GM18520 (cell line): ENCODE data around the gene UNC93B1.

ENCODE experiments used
- ATAC-seq: cut with Tn5 transposase; IDR thresholded peaks from one replicate; pipeline ENCODE4 v1.9.1; 2021; ENCODE audit not compliant: unreplicated experiment

The UNC93B1 gene

GRCh38 chr11:68040101-68040956, 36.4 kb upstream of the UNC93B1 start:
- ATAC-seq: no peak

GRCh38 chr11:68039526-68040086, 35.7 kb upstream of the UNC93B1 start:
- ATAC-seq: no peak

GRCh38 chr11:68038718-68039525, 35.0 kb upstream of the UNC93B1 start, which contains the start of gene TCIRG1:
Gene TCIRG1 (plus strand): TSS chr11:68039025. CDS start chr11:68041272, 2,247 bp downstream.
- ATAC-seq: no peak

GRCh38 chr11:68038226-68038717, 34.4 kb upstream of the UNC93B1 start:
- ATAC-seq: no peak

DNA sequence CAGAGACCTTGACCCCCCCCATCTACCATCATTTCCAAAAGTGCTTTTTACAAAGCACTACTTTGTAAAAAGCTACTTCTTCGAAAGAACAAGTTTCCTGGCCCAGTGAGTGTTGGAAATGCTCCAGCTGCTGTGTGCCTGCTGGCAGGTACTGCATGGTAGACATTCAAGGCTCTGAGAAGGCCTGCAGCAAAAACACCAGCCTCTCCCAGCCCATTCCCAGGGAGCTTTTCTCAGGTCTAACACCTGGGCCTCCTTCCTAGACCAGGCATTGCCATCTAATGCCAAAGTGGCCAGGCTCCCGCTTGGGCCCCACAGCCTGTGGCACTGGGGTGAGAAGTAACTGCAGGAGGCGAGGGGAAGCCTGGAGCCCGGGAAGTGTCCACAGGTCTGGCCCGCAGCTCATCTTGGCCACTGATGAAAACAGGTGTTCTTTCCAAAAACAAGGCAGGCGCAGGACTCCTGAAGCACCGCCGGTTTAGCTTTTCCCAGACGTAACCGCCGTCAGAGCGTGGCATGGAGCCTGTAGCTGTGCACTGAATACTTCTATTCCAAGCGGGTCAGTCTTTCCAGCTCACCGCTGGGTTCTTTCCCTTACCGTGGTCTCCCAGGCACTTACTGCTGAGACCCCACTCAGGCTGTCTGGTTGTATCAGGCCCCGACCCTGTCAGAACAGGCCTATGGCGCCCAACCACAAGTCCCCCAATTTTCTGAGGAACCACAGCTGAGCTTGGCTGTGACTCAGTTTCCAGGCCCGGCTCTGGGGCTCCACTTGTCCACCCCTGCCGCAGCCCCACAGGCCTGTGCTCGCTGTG, 33.7 kb upstream of the UNC93B1 start:
- no peak for ATAC-seq

GRCh38 chr11:68036717-68037239, 32.9 kb upstream of the UNC93B1 start:
- no peak for ATAC-seq

- no peak for ATAC-seq
These were observed 32.3 kb upstream of the UNC93B1 start for GRCh38 chr11:68036141-68036716.

GRCh38 chr11:68035266-68035876, 31.5 kb upstream of the UNC93B1 start:
- ATAC-seq: no peak

GRCh38 chr11:68033708-68034045, 29.8 kb upstream of the UNC93B1 start:
- ATAC-seq: no peak

GRCh38 chr11:68032997-68033707, 29.3 kb upstream of the UNC93B1 start:
- ATAC-seq: no peak

DNA sequence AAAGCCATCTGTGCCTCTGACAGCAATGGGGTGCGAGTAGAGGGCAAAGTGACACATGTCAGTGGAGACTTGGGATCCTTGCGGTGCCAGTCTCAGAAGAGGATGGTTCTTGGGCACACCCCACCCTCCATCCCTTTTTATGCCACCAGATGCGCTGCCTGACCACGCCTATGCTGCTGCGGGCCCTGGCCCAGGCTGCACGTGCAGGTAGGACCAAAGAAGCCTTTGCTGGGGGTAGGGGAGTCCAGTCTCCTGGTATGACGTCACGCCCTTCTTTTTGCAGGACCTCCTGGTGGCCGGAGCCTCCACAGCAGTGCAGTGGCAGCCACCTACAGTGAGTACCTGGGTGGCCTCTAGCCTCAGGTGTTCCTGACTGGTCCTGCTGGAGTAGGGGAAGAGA, 28.1 kb upstream of the UNC93B1 start:
- no peak for ATAC-seq

- no peak for ATAC-seq
These were observed 27.2 kb upstream of the UNC93B1 start for GRCh38 chr11:68031144-68031464.

DNA sequence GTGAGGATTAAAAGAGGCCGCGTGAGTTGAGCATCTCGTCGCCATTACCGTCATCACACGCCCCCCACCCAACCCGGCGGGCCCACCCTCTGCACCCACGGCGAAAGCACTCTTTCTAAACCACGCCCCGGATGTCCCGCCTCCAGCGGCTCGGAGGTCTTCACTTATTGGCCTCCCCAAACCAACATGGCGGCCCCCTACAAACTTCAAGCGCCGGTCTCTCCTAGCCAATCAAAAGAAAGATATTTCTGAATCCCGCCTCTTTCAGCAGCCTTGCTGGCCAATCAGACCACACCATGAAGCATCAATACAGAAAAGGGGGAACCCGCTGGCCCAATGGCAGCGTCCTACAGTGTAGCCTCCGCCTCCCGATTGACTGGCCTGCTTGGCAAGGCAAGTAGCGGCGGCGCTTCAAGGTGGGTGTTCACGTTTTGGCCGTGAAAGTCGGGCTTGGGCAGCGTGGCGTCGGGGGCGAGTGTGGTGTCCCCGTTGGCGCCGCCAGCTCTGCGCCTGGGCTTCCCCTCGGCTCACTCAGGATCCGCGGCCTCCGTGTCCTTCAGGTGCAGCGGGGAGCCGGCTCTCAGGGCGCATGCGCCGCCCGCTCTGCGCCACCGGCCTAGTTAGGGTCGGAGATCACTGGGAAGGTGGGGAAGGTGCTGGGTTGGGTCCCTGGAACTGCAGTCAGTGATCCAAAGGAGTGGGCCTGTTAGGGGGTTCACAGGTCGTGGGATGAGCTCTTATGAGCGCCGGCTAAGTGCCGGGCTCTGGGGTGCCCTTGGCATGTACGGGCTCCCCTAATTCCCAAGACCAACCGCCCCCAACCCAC, 26.6 kb upstream of the UNC93B1 start, which contains the start of gene NDUFS8:
NDUFS8 (plus strand) TSS at position 364 of the 826 bp plus-strand sequence. CDS start 1,471 bp downstream, outside the sequence.
- peak; percentile 96 for ATAC-seq

- no peak for ATAC-seq
These were observed 25.1 kb upstream of the UNC93B1 start for GRCh38 chr11:68028802-68029545.

- ATAC-seq: no peak
These were observed 23.8 kb upstream of the UNC93B1 start for GRCh38 chr11:68027667-68028066.

DNA sequence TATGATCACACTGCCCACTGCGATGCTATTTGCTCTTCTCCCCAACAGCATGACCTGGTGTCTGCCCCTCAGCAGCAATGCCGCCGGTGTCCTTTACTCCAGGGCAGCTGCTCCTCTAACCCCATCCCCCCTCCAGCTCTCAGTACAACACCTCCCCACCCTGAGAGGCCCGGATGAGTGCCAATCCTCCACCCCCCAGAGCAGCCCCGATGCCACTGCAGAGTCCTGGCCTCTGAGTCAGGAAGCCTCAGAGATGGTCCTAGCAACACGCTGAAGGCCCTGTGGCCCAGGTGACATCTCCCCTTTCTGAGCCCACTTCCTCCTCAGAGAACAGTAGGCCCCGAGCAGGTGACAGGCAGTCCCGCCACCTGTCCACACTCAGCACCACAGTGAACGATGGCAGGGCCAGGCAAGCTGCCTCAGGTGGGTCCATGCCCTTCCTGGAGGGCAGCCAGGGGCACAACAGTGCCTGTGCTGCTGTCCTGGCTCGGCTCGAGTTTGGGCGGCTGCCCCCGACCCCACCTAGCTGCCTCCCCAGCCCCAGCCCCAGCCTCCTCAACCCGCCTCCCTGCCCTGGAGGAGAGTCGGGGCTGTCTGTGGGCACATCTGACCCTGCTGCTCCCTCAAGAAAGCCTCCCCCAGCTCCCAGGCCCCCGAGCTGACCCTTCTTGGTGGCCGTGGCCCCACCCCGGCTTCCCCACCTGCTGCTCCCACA, 22.7 kb upstream of the UNC93B1 start:
- ATAC-seq: no peak

GRCh38 chr11:68025047-68025446, 21.1 kb upstream of the UNC93B1 start:
- ATAC-seq: no peak
